H1 (cell line): Measurements from ENCODE around the gene TMEM108. TPM values are rescaled to one million over a fixed set of nuclear protein-coding genes. Genes with fewer than 3 reads are reported as not detected.

Experiments used
- CTCF ChIA-PET: fragments of 300-600 bp; sonication (Branson Sonifier 250); formaldehyde crosslinking; loops from one replicate; lab custom pipeline; 2021; ENCODE audit not compliant: partially characterized antibody; lab: Charles Lee
- POLR2A ChIA-PET: fragments of 300-600 bp; sonication (Branson Sonifier 250); formaldehyde crosslinking; loops from one replicate; lab custom pipeline; 2021; ENCODE audit warnings: inconsistent platforms; ENCODE audit not compliant: partially characterized antibody; lab: Charles Lee
- DNase-seq, 2 experiments: peaks; one replicate each; pipeline versions ENCODE4 v3.0.0 to v3.0.0-alpha.2; 2010 to 2022; ENCODE audit warnings: low spot score in 2 of 2, low read depth in 1 of 2, mixed read lengths in 1 of 2
- FAIRE-seq: peaks from 2 replicates; lab custom pipeline; 2011; peaks lifted over from hg19 to GRCh38; lab: Jason Lieb, UNC
- H2AFZ ChIP-seq: 2 replicates; pipeline ENCODE4 v1.8.1; 2012; ENCODE audit warnings: low read length, inconsistent platforms
- H2AK5ac ChIP-seq: 2 replicates; pipeline ENCODE4 v1.6.1; 2013; ENCODE audit warnings: low read depth, low read length
- H2BK120ac ChIP-seq: replicated peaks from 2 replicates; pipeline ENCODE3; 2013; ENCODE audit warnings: low read depth, low read length, inconsistent platforms
- H2BK12ac ChIP-seq: 2 replicates; pipeline ENCODE4 v1.6.1; 2013; ENCODE audit warnings: low read depth, low read length
- H2BK15ac ChIP-seq: 2 replicates; pipeline ENCODE4 v1.6.1; 2013; ENCODE audit warnings: low read length
- H2BK20ac ChIP-seq: 2 replicates; pipeline ENCODE4 v1.6.1; 2013; ENCODE audit warnings: low read length
- H2BK5ac ChIP-seq: 2 replicates; pipeline ENCODE4 v1.6.1; 2013; ENCODE audit warnings: low read depth, low read length
- H3K14ac ChIP-seq: 2 replicates; pipeline ENCODE4 v1.6.1; 2013; ENCODE audit warnings: inconsistent platforms; ENCODE audit not compliant: insufficient read length
- H3K18ac ChIP-seq: 2 replicates; pipeline ENCODE4 v1.6.1; 2013; ENCODE audit warnings: low read length; ENCODE audit errors: extremely low read depth
- H3K23ac ChIP-seq: 2 replicates; pipeline ENCODE4 v1.6.1; 2013; ENCODE audit warnings: inconsistent platforms; ENCODE audit not compliant: insufficient read length
- H3K23me2 ChIP-seq: 2 replicates; pipeline ENCODE4 v1.6.1; 2013; ENCODE audit warnings: low read depth, low read length
- H3K27ac ChIP-seq: 2 replicates; pipeline ENCODE4 v1.6.1; 2011; ENCODE audit warnings: low read depth, low read length, inconsistent platforms
- H3K27me3 ChIP-seq, 4 experiments: replicated peaks in 1 of 4; 1 replicate in 1 of 4; 2 replicates in 3 of 4; pipeline versions ENCODE4 v1.6.1 to v1.8.1; 2011 to 2013; ENCODE audit warnings: low read length in 3 of 4, mild to moderate bottlenecking in 3 of 4, inconsistent platforms in 2 of 4, mixed read lengths in 2 of 4, moderate library complexity in 1 of 4; ENCODE audit not compliant: control insufficient read depth in 3 of 4, insufficient read depth in 3 of 4; ENCODE audit errors: extremely low read depth in 1 of 4
- H3K36me3 ChIP-seq, 4 experiments: 2 replicates each; pipeline versions ENCODE4 v1.6.1 to v1.8.1; 2011 to 2013; ENCODE audit warnings: mild to moderate bottlenecking in 4 of 4, low read length in 3 of 4, moderate library complexity in 2 of 4, control low read depth in 1 of 4, inconsistent platforms in 1 of 4; ENCODE audit not compliant: insufficient read depth in 4 of 4, control insufficient read depth in 2 of 4
- H3K4ac ChIP-seq: replicated peaks from 2 replicates; pipeline ENCODE3; 2013; ENCODE audit warnings: low read length, low read depth, mixed read lengths, inconsistent platforms; ENCODE audit not compliant: insufficient read length
- H3K4me1 ChIP-seq, 4 experiments: replicated peaks in 1 of 4; 1 replicate in 1 of 4; 2 replicates in 3 of 4; pipeline versions ENCODE4 v1.6.1 to v1.8.1; 2011 to 2013; ENCODE audit warnings: low read length in 3 of 4, inconsistent platforms in 2 of 4, mixed read lengths in 1 of 4; ENCODE audit not compliant: insufficient read depth in 4 of 4, control insufficient read depth in 3 of 4
- H3K4me2 ChIP-seq, 2 experiments: 2 replicates each; pipeline versions ENCODE4 v1.6.1 to v1.8.1; 2011 to 2013; ENCODE audit warnings: low read depth in 2 of 2, low read length in 2 of 2, control low read depth in 1 of 2, inconsistent platforms in 1 of 2, mild to moderate bottlenecking in 1 of 2; ENCODE audit not compliant: insufficient read depth in 1 of 2
- H3K4me3 ChIP-seq, 4 experiments: fragments of 200-600, 300-600 bp in 1 of 4; sonication (generic), shearing (Covaris generic), sonication (Bioruptor Twin) in 1 of 4; 2 replicates each; pipeline versions ENCODE4 v1.5.1 to v1.8.1; 2011 to 2016; ENCODE audit warnings: low read length in 4 of 4, low read depth in 3 of 4, control low read depth in 2 of 4, inconsistent platforms in 2 of 4, mild to moderate bottlenecking in 2 of 4, mixed read lengths in 1 of 4, moderate library complexity in 1 of 4; ENCODE audit not compliant: insufficient read depth in 2 of 4; ENCODE audit errors: extremely low read depth in 1 of 4
- H3K56ac ChIP-seq: replicated peaks from 2 replicates; pipeline ENCODE3; 2013; ENCODE audit warnings: low read depth, mild to moderate bottlenecking, mixed read lengths, low read length, inconsistent platforms; ENCODE audit not compliant: insufficient read length
- H3K79me1 ChIP-seq: 2 replicates; pipeline ENCODE4 v1.6.1; 2013; ENCODE audit warnings: low read depth, low read length, control low read depth
- H3K79me2 ChIP-seq, 2 experiments: 2 replicates each; pipeline versions ENCODE4 v1.6.1 to v1.8.1; 2012 to 2013; ENCODE audit warnings: low read length in 2 of 2, mild to moderate bottlenecking in 2 of 2, inconsistent platforms in 1 of 2; ENCODE audit not compliant: insufficient read depth in 2 of 2, control insufficient read depth in 1 of 2
- H3K9ac ChIP-seq, 4 experiments: replicated peaks in 1 of 4; 1 replicate in 1 of 4; 2 replicates in 3 of 4; pipeline versions ENCODE4 v1.6.1 to v1.8.1; 2011 to 2013; ENCODE audit warnings: low read depth in 3 of 4, low read length in 3 of 4, control low read depth in 2 of 4, mild to moderate bottlenecking in 2 of 4, moderate library complexity in 2 of 4, inconsistent platforms in 1 of 4; ENCODE audit errors: extremely low read depth in 1 of 4
- H3K9me3 ChIP-seq, 2 experiments: 2 replicates each; pipeline versions ENCODE4 v1.6.1 to v1.8.1; 2012 to 2013; ENCODE audit warnings: mild to moderate bottlenecking in 2 of 2, moderate library complexity in 2 of 2, control low read depth in 1 of 2, inconsistent platforms in 1 of 2, low read depth in 1 of 2, low read length in 1 of 2, mixed read lengths in 1 of 2; ENCODE audit not compliant: insufficient read depth in 2 of 2
- H4K20me1 ChIP-seq, 2 experiments: replicated peaks in 1 of 2; 2 replicates each; pipeline versions ENCODE3 to v1.8.1; 2011 to 2013; ENCODE audit warnings: inconsistent platforms in 2 of 2, low read length in 2 of 2, mild to moderate bottlenecking in 1 of 2; ENCODE audit not compliant: insufficient read depth in 2 of 2, control insufficient read depth in 1 of 2
- H4K5ac ChIP-seq: 2 replicates; pipeline ENCODE4 v1.6.1; 2013; ENCODE audit warnings: low read length, low read depth, mixed read lengths, inconsistent platforms; ENCODE audit not compliant: insufficient read length
- H4K8ac ChIP-seq: 2 replicates; pipeline ENCODE4 v1.8.0; 2013; ENCODE audit warnings: mild to moderate bottlenecking, moderate library complexity, low read length, inconsistent platforms; ENCODE audit not compliant: insufficient read depth; ENCODE audit errors: extremely low read depth
- H4K91ac ChIP-seq: replicated peaks from 2 replicates; pipeline ENCODE3; 2013; ENCODE audit warnings: low read length, mixed read lengths, inconsistent platforms; ENCODE audit not compliant: insufficient read length
- KDM5A ChIP-seq: fragments of 200-600 bp; IDR thresholded peaks from 2 replicates; pipeline ENCODE4 v1.7.1; 2012; ENCODE audit warnings: mild to moderate bottlenecking, low read length, inconsistent platforms, mixed read lengths
- RAD21 ChIP-seq, 2 experiments: IDR thresholded peaks in 1 of 2; conservative IDR thresholded peaks in 1 of 2; 2 replicates each; pipeline ENCODE4 v1.6.1; 2011; ENCODE audit warnings: low read depth in 2 of 2, low read length in 2 of 2, improper control_type of control experiment in 1 of 2, inconsistent platforms in 1 of 2, mild to moderate bottlenecking in 1 of 2, moderate library complexity in 1 of 2
- polyA plus RNA-seq, 7 experiments: library from polyadenylated mRNA; depleted of rRNA in 3 of 7; stranded (reverse) in 5 of 7; unstranded in 2 of 7; fragments of >200 nt in 5 of 7; fragments of 200-250 nt in 2 of 7; gene quantifications; 1 replicate in 5 of 7; 2 replicates in 1 of 7; 4 replicates in 1 of 7; pipeline versions ENCODE4 v1.2.1 to v1.2.3, GENCODE V29; 2011 to 2013; ENCODE audit warnings: missing spikeins in 2 of 7, mixed read lengths in 2 of 7
- total RNA-seq: library from RNA; stranded (reverse); fragmentation: NEBNext Ultra II Directional; extraction: Animal tissue kit (Norgen Biotek cat#: 25700); gene quantifications from 2 replicates; pipeline ENCODE4 v1.2.1, GENCODE V29; 2021
- TF ChIP-seq, protein P1 (sequence below), 3 experiments: IDR thresholded peaks; 1 replicate in 2 of 3; 2 replicates in 1 of 3; pipeline versions ENCODE4 v1.5.1 to v1.6.1; 2011; ENCODE audit warnings: low read length in 3 of 3, mild to moderate bottlenecking in 3 of 3, inconsistent platforms in 2 of 3, low read depth in 1 of 3, moderate library complexity in 1 of 3; ENCODE audit not compliant: insufficient read depth in 1 of 3; ENCODE audit errors: control extremely low read depth in 1 of 3

Gene TMEM108
- total and polyA plus RNA-seq, 2 of the 8 experiments (the other 6 are each of a cell fraction or from before 2014, with no cell fraction given), result 14.3 to 16.2 TPM

- Histone ChIP-seq H3K27ac (no peak overlapping the region), H4K20me1 (no peaks in the 10 kb centered on the region), H2BK120ac (no peak overlapping the region), H2AK5ac (no peak overlapping the region), H2BK5ac (no peak overlapping the region), H3K9me3 (no peaks in the 10 kb centered on the region)
- no peak for DNase-seq
- TF ChIP-seq, protein P1, sequence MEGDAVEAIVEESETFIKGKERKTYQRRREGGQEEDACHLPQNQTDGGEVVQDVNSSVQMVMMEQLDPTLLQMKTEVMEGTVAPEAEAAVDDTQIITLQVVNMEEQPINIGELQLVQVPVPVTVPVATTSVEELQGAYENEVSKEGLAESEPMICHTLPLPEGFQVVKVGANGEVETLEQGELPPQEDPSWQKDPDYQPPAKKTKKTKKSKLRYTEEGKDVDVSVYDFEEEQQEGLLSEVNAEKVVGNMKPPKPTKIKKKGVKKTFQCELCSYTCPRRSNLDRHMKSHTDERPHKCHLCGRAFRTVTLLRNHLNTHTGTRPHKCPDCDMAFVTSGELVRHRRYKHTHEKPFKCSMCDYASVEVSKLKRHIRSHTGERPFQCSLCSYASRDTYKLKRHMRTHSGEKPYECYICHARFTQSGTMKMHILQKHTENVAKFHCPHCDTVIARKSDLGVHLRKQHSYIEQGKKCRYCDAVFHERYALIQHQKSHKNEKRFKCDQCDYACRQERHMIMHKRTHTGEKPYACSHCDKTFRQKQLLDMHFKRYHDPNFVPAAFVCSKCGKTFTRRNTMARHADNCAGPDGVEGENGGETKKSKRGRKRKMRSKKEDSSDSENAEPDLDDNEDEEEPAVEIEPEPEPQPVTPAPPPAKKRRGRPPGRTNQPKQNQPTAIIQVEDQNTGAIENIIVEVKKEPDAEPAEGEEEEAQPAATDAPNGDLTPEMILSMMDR (IDR thresholded peaks at IDR 0.05; ENCODE audit: control extremely low read depth in 1 of 3, insufficient read depth in 1 of 3, low read depth in 1 of 3, low read length in 3 of 3), result peak in 2 of 3 experiments; percentile 31 to 55; a peak in 3 of 4 replicates
- peak; percentile 38 to 50 for TF ChIP-seq RAD21 (IDR thresholded peaks at IDR 0.05 in 1 of 2, conservative IDR thresholded peaks at IDR 0.05 in 1 of 2; ENCODE audit: low read depth in 2 of 2, low read length in 2 of 2)
- TF ChIP-seq KDM5A, result no peak
- TF ChIP-seq, all 59 proteins: peak for 2
- Histone ChIP-seq H2AFZ (no peak overlapping the region), H4K8ac (no peak overlapping the region), H3K4me3 (no peak overlapping the region), H4K91ac (no peak overlapping the region), H3K27me3 (no peaks in the 10 kb centered on the region), H3K36me3 (no peaks in the 10 kb centered on the region), H3K4ac (no peak overlapping the region), H3K4me2 (no peak overlapping the region), H3K23me2 (peaks cover 2% of the 10 kb centered on the region; the same call in 1 of the 2 replicates), H3K14ac (no peak overlapping the region), H3K56ac (no peak overlapping the region), H3K4me1 (peaks cover 2 to 4% (median 3%) of the 10 kb centered on the region in 4 experiments; a peak in 5 of 7 replicates), H2BK12ac (no peak overlapping the region), H2BK15ac (no peak overlapping the region), H4K5ac (no peak overlapping the region), H3K18ac (no peak overlapping the region), H3K79me2 (no peaks in the 10 kb centered on the region), H3K9ac (no peak overlapping the region), H3K79me1 (no peaks in the 10 kb centered on the region; the same call in 1 of the 2 replicates), H2BK20ac (no peak overlapping the region), H3K23ac (no peak overlapping the region)
- ChIA-PET POLR2A (no interaction called here), CTCF (interaction anchor here (0.5 to 1.8 kb wide), 26 partner anchors 9 to 548 kb away, joined by 3 to 10 read pairs (median 3); no protein-coding TSS in a partner anchor)
- FAIRE-seq, result peak; percentile 19
Observed at GRCh38 chr3:133274477-133274876, 236.3 kb downstream of the TMEM108 start.
